Erythroblast (primary cell): ENCODE measurements around the gene CRYL1.

Source experiments
- GATA1 ChIP-seq: IDR thresholded peaks from 2 replicates; pipeline ENCODE4 v1.6.1; 2011; ENCODE audit warnings: low read depth, mild to moderate bottlenecking, control low read depth, low read length, moderate library complexity
- POLR2A ChIP-seq: IDR thresholded peaks from 2 replicates; pipeline ENCODE4 v1.6.1; 2011; ENCODE audit warnings: mild to moderate bottlenecking, low read length

DNA sequence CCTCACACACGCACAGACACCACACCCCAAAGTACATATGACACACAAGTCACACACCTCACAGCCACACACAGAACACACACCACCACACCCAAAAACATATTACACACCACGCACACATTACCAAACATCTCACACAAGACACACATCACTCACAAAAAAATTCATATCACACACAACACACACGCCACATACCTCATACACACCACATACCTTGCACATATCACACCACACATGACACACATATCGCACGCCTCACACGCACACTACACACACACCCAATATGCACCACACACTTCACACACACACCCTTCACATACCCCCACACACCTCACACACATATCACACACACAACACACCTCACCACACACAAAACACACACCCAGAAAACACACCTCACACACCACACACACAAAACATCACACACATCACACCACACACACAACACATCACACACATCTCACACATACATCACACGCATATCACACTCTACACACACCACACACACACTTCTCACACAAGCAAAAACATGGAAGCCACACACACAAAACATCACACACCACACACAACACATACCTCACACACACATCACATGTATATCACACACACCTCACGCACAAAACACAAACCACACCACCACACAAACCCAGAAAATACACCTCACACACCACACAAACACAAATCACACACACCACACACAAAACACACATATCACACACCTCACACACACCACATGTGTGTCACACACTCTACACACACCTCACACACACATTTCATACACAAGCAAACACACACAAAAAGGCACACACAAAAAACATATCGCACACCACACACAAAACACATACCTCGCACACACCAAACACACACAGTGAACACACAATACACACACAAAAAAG, 132.1 kb downstream of the CRYL1 start:
- no peak for TF ChIP-seq POLR2A
- TF ChIP-seq GATA1: no peak
